Fibroblast of peridontal ligament (primary cell): ENCODE data around the gene APBB1IP.
"Not testable (repeated sequence)": the region's sequence is repeated elsewhere in the genome, so short reads cannot be mapped to it uniquely, and the experiment has no call there.

Experiments
- DNase-seq: peaks from one replicate; pipeline ENCODE4 v3.0.0-alpha.2; 2010; ENCODE audit errors: extremely low read depth

The APBB1IP gene

GRCh38 chr10:26477501-26477900 lies 39.4 kb downstream of the APBB1IP start:
- no peak for DNase-seq

DNA sequence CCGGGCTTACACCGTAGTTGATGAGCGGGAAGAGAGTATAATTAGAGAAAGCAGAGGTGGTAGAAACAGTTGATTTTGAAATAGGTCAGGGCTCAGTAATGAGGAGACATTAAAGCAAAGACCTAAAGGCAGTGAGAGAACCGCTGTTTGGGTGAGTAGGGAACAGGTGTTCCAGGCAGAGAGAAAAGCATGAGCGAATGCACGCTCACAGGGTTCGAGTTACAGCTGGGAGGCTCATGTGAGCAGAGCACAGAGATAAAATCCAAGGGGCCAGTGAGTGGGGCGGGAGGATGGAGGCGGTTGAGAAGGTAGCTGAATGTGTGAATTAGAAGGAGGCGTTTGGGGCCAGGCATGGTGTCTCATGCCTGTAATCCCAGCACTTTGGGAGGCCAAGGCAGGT lies 39.9 kb downstream of the APBB1IP start:
- DNase-seq: no peak

DNA sequence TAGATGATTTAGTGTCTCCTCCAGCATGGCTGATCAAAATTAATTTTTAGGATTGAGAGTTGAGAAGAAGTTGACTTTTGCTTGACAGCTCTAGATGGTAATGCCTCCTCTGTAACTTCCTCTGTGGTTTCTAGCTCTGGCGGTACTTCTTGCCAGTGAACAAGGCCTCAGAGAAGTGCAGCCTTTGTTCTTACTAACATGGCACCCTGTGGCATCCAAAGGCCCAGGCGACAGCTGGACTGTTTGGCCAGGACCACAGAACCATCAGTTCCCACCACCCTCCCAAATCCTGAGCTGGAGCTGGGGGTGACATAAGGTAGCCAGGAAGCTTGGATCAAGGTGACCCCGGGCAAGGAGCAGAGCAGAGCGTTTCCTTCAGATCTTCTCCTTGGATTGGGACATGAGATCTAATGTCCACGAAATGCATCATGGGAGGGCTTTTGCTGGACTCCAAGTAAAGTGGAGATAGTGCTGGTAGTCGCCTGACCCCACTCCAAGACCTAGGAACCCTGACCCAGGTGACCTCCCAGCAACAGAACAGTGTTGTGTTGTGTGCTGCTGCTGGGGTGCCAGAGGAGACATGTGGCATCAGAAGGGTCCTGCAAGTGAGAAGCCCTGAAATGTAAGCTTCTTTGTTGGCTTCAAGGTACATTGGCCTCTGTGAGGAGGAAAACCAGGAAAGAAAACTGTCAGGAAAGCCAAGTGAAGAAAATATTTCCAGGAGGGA lies 41.8 kb downstream of the APBB1IP start:
- no peak for DNase-seq

DNA sequence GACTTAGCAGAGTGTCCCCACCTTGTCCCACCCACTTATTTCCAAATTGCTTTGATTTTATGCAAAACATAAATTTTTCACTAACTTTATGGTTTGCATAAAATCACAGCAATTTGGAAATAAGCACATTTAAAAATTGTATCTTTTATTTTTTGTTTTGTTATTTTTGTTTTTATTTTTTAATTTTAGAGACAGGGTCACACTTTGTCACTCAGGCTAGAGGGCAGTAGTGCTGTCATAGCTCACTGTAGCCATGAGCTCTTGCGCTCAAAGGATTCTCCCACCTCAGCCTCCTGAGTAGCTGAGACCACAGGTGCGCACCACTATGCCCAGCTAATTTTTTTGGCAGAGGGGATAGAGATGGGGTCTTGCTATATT lies 43.2 kb downstream of the APBB1IP start:
- DNase-seq: no peak

- DNase-seq: no peak
These were observed 43.9 kb downstream of the APBB1IP start for GRCh38 chr10:26481914-26482550.

GRCh38 chr10:26483554-26483953 lies 45.4 kb downstream of the APBB1IP start:
- DNase-seq: no peak

DNA sequence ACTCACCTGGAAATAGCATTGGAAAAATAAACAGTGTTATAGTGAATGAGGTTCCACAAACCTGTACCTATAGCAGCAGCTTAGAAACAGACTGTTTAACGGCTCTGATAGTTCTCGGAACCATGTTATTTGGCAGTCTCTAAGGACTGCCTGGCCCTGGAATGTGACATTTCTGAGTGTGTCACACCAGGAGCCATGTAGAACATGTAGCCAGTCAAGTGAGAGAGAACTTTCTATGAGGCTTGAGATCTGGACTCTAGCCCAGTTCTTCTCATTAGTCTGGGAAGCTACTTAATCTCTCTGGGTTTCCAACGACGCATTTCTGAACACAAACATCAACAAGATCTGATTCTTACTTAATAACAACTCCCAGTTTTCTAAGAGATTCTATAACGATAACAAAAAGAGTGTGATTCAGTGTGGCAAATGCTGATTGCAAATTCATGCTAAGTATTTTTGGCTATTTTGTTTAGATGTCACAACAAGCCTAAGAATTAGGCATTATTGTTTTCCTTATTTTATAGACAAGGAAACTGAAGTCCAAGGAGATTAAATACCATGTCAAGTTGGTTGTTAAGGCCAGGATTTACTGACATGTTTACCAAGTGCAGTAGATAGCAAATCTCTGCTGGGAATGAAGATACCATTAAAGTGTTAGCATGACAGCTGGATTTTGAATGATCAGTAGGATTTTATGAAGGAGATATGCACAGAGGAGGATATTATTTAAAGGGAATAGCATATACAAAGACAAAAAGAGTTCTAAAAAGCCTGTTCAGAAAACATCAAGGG lies 47.2 kb downstream of the APBB1IP start:
- peak; percentile 4 for DNase-seq

GRCh38 chr10:26486304-26486703 lies 48.2 kb downstream of the APBB1IP start:
- DNase-seq: peak; percentile 88

- peak; percentile 87 for DNase-seq
These were observed 49.1 kb downstream of the APBB1IP start for GRCh38 chr10:26486990-26487850.

- peak; percentile 5 for DNase-seq
These were observed 50.2 kb downstream of the APBB1IP start for GRCh38 chr10:26488344-26488743.

- no peak for DNase-seq
These were observed 50.9 kb downstream of the APBB1IP start for GRCh38 chr10:26489081-26489480.

DNA sequence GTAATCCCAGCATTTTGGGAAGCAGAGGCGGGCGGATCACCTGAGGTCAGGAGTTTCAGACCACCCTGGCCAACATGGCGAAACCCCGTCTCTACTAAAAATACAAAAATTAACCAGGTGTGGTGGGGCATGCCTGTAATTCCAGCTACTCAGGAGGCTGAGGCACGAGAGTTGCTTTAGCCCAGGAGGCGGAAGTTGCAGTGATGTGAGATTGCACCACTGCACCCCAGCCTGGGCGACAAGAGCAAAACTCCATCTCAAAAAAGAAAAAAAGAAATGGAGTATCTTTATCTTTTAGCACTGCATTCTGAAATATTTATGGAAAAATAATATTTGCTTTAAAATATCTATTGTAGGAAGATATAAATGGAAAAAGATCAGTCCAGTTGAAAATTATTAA lies 52.2 kb downstream of the APBB1IP start:
- not testable (repeated sequence) for DNase-seq

DNA sequence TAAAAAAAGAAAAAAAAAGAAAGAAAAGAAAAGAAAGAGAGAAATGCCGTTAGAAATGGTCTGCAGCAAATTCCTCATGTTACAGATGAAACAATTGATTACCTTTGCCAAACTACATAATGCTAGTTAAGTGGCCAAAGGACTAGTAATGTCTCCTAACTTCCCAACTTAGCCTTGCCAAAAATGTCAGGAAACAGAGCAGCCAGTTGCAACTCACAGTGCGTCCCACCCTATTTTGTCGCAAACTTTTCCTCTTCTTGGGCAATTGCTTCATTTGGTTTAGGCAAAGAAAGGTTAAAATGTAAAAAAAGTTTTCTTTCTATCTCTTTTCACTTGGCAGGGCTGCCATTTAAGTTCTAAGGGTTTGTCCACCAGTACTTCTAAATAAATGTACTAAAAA lies 53.1 kb downstream of the APBB1IP start:
- DNase-seq: no peak

GRCh38 chr10:26491934-26492333 lies 53.8 kb downstream of the APBB1IP start:
- DNase-seq: peak; percentile 71

GRCh38 chr10:26492725-26493124 lies 54.6 kb downstream of the APBB1IP start:
- DNase-seq: not testable (repeated sequence)

GRCh38 chr10:26494018-26494417 lies 55.9 kb downstream of the APBB1IP start:
- no peak for DNase-seq

DNA sequence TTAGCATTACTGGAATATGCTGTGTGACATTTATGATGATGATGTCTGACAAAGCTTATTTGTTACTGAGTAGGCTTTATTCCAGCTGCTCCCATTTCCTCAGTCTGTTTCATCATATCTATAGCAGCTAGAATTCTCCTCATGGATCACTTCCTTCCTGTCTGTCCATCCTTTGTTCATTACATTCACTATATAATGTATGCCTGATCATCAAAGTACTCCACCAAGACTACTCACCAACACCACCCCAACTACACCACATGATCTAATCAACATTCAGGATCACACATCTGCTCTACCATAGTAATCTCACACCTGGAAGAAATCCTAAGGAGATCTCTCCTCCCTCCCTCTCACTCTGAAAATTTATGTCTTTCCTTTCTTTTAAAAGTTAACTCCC lies 61.3 kb downstream of the APBB1IP start:
- no peak for DNase-seq

GRCh38 chr10:26502986-26503385 lies 64.8 kb downstream of the APBB1IP start:
- no peak for DNase-seq

- DNase-seq: no peak
These were observed 65.8 kb downstream of the APBB1IP start for GRCh38 chr10:26503911-26504310.

GRCh38 chr10:26504429-26504828 lies 66.3 kb downstream of the APBB1IP start:
- DNase-seq: not testable (repeated sequence)

- DNase-seq: no peak
These were observed 67.3 kb downstream of the APBB1IP start for GRCh38 chr10:26505491-26505890.

DNA sequence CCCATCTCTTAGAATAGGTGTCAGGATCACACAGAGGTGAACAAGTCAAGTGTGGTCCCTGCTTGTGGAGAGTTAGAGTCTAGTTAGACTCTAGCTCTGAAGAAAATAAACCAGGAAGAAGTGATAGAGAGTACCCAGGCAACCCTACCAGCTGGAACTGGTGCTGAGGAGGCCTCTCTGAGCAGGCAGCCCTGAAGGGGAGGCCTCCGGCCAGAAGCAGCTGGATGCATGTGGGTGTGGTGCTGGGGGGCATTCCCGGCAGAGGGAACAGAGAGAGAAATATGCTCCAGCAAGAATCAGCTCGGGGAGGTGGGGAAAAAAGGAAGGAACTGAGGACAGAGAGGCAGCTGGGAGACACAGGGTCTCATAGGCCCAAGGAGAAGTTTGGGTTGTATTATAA lies 68.6 kb downstream of the APBB1IP start:
- no peak for DNase-seq
